OCI-LY7 (cell line): ENCODE results near the gene DCC. TPM values are rescaled to one million over a fixed set of nuclear protein-coding genes. Genes with fewer than 3 reads are reported as not detected.

Experiments used
- BruUV-seq: library from RNA; stranded (reverse); fragments of 400-500 nt; replicated peaks from 2 replicates; lab custom pipeline; 2021; lab: Mats Ljungman, UMichigan
- CTCF ChIA-PET: fragments of 300-600 bp; sonication (Branson Sonifier 250); formaldehyde crosslinking; loops from one replicate; lab custom pipeline; 2022; ENCODE audit warnings: antibody characterized with exemption; ENCODE audit not compliant: unreplicated experiment; lab: Charles Lee
- POLR2A ChIA-PET: fragments of 300-600 bp; sonication (Branson Sonifier 250); formaldehyde crosslinking; loops from one replicate; lab custom pipeline; 2022; ENCODE audit warnings: antibody characterized with exemption; lab: Charles Lee
- DNase-seq: peaks from one replicate; pipeline ENCODE4 v3.0.0-alpha.2; 2015; ENCODE audit warnings: low spot score
- H2AFZ ChIP-seq: fragments of 200-600 bp; sonication (generic), shearing (Covaris generic); 2 replicates; pipeline ENCODE4 v1.6.1; 2014; ENCODE audit warnings: mild to moderate bottlenecking, antibody characterized with exemption, low read length, moderate library complexity
- H3K27ac ChIP-seq: fragments of 200-600 bp; sonication (generic); 2 replicates; pipeline ENCODE4 v1.5.1; 2014; ENCODE audit warnings: mixed run types, low read depth, mild to moderate bottlenecking, moderate library complexity, low read length, inconsistent platforms; ENCODE audit not compliant: poor library complexity, severe bottlenecking
- H3K36me3 ChIP-seq: fragments of 200-600 bp; sonication (generic); 2 replicates; pipeline ENCODE4 v1.6.1; 2014; ENCODE audit warnings: mild to moderate bottlenecking, antibody characterized with exemption, low read length, moderate library complexity, mixed read lengths; ENCODE audit not compliant: insufficient read depth
- H3K4me1 ChIP-seq: fragments of 200-600 bp; sonication (generic); 2 replicates; pipeline ENCODE4 v1.5.1; 2014; ENCODE audit warnings: mild to moderate bottlenecking, low read length; ENCODE audit not compliant: insufficient read depth, poor library complexity, severe bottlenecking
- H3K4me2 ChIP-seq: fragments of 200-600 bp; sonication (generic); 2 replicates; pipeline ENCODE4 v1.6.1; 2014; ENCODE audit warnings: mild to moderate bottlenecking, low read length
- H3K4me3 ChIP-seq: fragments of 200-600 bp; sonication (generic); 2 replicates; pipeline ENCODE4 v1.5.1; 2014; ENCODE audit warnings: mild to moderate bottlenecking, low read depth, low read length; ENCODE audit not compliant: poor library complexity, severe bottlenecking
- H3K79me2 ChIP-seq: fragments of 200-600 bp; sonication (generic); 2 replicates; pipeline ENCODE4 v1.6.1; 2016; ENCODE audit warnings: low read depth, mild to moderate bottlenecking, low read length, moderate library complexity, mixed read lengths; ENCODE audit not compliant: insufficient read depth
- H3K9me2 ChIP-seq: fragments of 200-600 bp; sonication (generic); 2 replicates; pipeline ENCODE4 v1.6.1; 2016; ENCODE audit warnings: mild to moderate bottlenecking, low read length, mixed read lengths; ENCODE audit not compliant: insufficient read depth
- H3K9me3 ChIP-seq: fragments of 200-600 bp; sonication (generic); 2 replicates; pipeline ENCODE4 v1.6.1; 2014; ENCODE audit warnings: mild to moderate bottlenecking, mixed run types, low read length, mixed read lengths
- H4K20me1 ChIP-seq: fragments of 200-600 bp; sonication (generic); 2 replicates; pipeline ENCODE4 v1.6.1; 2014; ENCODE audit warnings: mild to moderate bottlenecking, antibody characterized with exemption, low read length, moderate library complexity, mixed read lengths; ENCODE audit not compliant: insufficient read depth
- CTCF ChIP-seq: fragments of 200-600 bp; sonication (generic); conservative IDR thresholded peaks from 2 replicates; pipeline ENCODE4 v1.5.1; 2014; ENCODE audit warnings: mild to moderate bottlenecking, antibody characterized with exemption, low read length, moderate library complexity, mixed read lengths
- EZH2phosphoT487 ChIP-seq: fragments of 200-600 bp; sonication (generic); IDR thresholded peaks from 2 replicates; pipeline ENCODE4 v1.6.1; 2018; ENCODE audit warnings: low read depth, borderline replicate concordance, mild to moderate bottlenecking, mixed run types, antibody characterized with exemption, low read length, moderate library complexity, mixed read lengths
- intact Hi-C: fragments of 100-400 bp; cut with micrococcal nuclease; formaldehyde crosslinking; loops from one replicate; pipeline ENCODE4 v1.10.0; 2022; ENCODE audit not compliant: unreplicated experiment
- total RNA-seq, 2 experiments: library from RNA; depleted of rRNA in 1 of 2; stranded (reverse); fragments of >200 nt in 1 of 2; shearing (Covaris generic) in 1 of 2; gene quantifications; 2 replicates each; pipeline ENCODE4 v1.2.3, GENCODE V29; 2014 to 2022

DCC gene
- total RNA-seq, 2 experiments from 2014 or later: not detected

DNA sequence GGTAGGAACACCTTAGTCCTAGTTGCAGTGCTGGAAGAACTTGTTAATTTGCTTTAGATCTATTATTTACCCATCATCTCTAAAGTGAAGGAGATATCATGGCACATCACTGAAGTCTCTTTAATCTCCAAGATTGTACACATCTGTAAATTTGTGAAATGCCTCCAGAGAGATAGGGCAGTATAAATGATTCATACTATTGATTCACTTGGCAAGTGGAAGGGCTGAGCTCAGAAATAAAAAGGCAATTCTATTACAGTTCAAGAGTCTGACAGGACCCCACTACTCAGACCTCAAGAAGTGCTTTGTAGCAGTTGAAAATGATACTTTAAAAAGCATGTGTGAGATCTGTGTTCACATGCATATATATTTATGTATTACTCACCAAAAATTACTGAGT lies 489.3 kb downstream of the DCC start:
- no TSS peak for BruUV-seq
- no peaks in the 10 kb centered on the region for H3K9me3 ChIP-seq
- H3K79me2 ChIP-seq: no peaks in the 10 kb centered on the region
- H4K20me1 ChIP-seq: no peaks in the 10 kb centered on the region
- no peak overlapping the region for H2AFZ ChIP-seq
- H3K4me1 ChIP-seq: no peaks in the 10 kb centered on the region
- H3K27ac ChIP-seq: no peak overlapping the region
- POLR2A ChIA-PET: no interaction called here
- intact Hi-C loops: no loop called here
- H3K36me3 ChIP-seq: no peaks in the 10 kb centered on the region
- no peak for TF ChIP-seq EZH2phosphoT487
- TF ChIP-seq CTCF: no peak
- no peak overlapping the region for H3K4me3 ChIP-seq
- H3K4me2 ChIP-seq: no peak overlapping the region
- CTCF ChIA-PET: no interaction called here
- no peaks in the 10 kb centered on the region for H3K9me2 ChIP-seq
- DNase-seq: no peak

GRCh38 chr18:52829876-52830405 lies 489.9 kb downstream of the DCC start:
- ChIA-PET CTCF (no interaction called here), POLR2A (no interaction called here)
- TF ChIP-seq CTCF: no peak
- no peak for TF ChIP-seq EZH2phosphoT487
- BruUV-seq: no TSS peak
- H3K4me3 ChIP-seq: no peak overlapping the region
- intact Hi-C loops: no loop called here
- no peaks in the 10 kb centered on the region for H3K79me2 ChIP-seq
- DNase-seq: no peak
- no peaks in the 10 kb centered on the region for H3K9me3 ChIP-seq
- H2AFZ ChIP-seq: no peak overlapping the region
- H4K20me1 ChIP-seq: no peaks in the 10 kb centered on the region
- H3K36me3 ChIP-seq: no peaks in the 10 kb centered on the region
- H3K27ac ChIP-seq: no peak overlapping the region
- H3K4me2 ChIP-seq: no peak overlapping the region
- no peaks in the 10 kb centered on the region for H3K4me1 ChIP-seq
- no peaks in the 10 kb centered on the region for H3K9me2 ChIP-seq

- intact Hi-C loops: no loop called here
- H4K20me1 ChIP-seq: no peaks in the 10 kb centered on the region
- no peak for TF ChIP-seq EZH2phosphoT487
- TF ChIP-seq CTCF: no peak
- no peaks in the 10 kb centered on the region for H3K4me1 ChIP-seq
- H3K9me3 ChIP-seq: no peaks in the 10 kb centered on the region
- BruUV-seq: no TSS peak
- ChIA-PET CTCF (no interaction called here), POLR2A (no interaction called here)
- H2AFZ ChIP-seq: no peak overlapping the region
- no peaks in the 10 kb centered on the region for H3K79me2 ChIP-seq
- H3K4me3 ChIP-seq: no peak overlapping the region
- DNase-seq: no peak
- no peak overlapping the region for H3K4me2 ChIP-seq
- H3K27ac ChIP-seq: no peak overlapping the region
- no peaks in the 10 kb centered on the region for H3K9me2 ChIP-seq
- H3K36me3 ChIP-seq: no peaks in the 10 kb centered on the region
These were observed 504.3 kb downstream of the DCC start for GRCh38 chr18:52844323-52844722.
